Parathyroid adenoma (tissue), 2 donors: Measurements from ENCODE around the gene AREL1.

Experiments used
- H2AFZ ChIP-seq: fragments of 300-600 bp; sonication (generic); one replicate; pipeline ENCODE4 v1.7.0; 2017; ENCODE audit warnings: antibody characterized with exemption, mild to moderate bottlenecking
- H3K27ac ChIP-seq: fragments of 300-600 bp; sonication (generic); one replicate; pipeline ENCODE4 v1.7.0; 2017
- H3K27me3 ChIP-seq: fragments of 300-600 bp; sonication (generic); one replicate; pipeline ENCODE4 v1.7.0; 2017; ENCODE audit warnings: low read length; ENCODE audit not compliant: control insufficient read depth, insufficient read depth
- H3K36me3 ChIP-seq: fragments of 300-600 bp; sonication (generic); one replicate; pipeline ENCODE4 v1.7.0; 2017; ENCODE audit warnings: low read length; ENCODE audit not compliant: control insufficient read depth, insufficient read depth
- H3K4me1 ChIP-seq: fragments of 300-600 bp; sonication (generic); one replicate; pipeline ENCODE4 v1.7.0; 2017; ENCODE audit warnings: control low read depth
- H3K4me2 ChIP-seq: fragments of 300-600 bp; sonication (generic); one replicate; pipeline ENCODE4 v1.7.0; 2017; ENCODE audit warnings: low read length
- H3K4me3 ChIP-seq: fragments of 300-600 bp; sonication (generic); one replicate; pipeline ENCODE4 v1.7.0; 2017; ENCODE audit warnings: low read depth, low read length
- H3K79me2 ChIP-seq: fragments of 300-600 bp; sonication (generic); one replicate; pipeline ENCODE4 v1.7.0; 2017; ENCODE audit warnings: control low read depth
- H3K9ac ChIP-seq: fragments of 300-600 bp; sonication (generic); one replicate; pipeline ENCODE4 v1.7.0; 2017; ENCODE audit warnings: mild to moderate bottlenecking
- H3K9me3 ChIP-seq: fragments of 300-600 bp; sonication (generic); one replicate; pipeline ENCODE4 v1.7.0; 2017; ENCODE audit warnings: low read length; ENCODE audit not compliant: control insufficient read depth
- TF ChIP-seq, protein P1 (sequence below): fragments of 300-600 bp; sonication (generic); IDR thresholded peaks from one replicate; pipeline ENCODE4 v1.7.0; 2017; ENCODE audit warnings: antibody characterized with exemption, mild to moderate bottlenecking
- donor health status: primary hyperparathyroidism.

Gene AREL1

DNA sequence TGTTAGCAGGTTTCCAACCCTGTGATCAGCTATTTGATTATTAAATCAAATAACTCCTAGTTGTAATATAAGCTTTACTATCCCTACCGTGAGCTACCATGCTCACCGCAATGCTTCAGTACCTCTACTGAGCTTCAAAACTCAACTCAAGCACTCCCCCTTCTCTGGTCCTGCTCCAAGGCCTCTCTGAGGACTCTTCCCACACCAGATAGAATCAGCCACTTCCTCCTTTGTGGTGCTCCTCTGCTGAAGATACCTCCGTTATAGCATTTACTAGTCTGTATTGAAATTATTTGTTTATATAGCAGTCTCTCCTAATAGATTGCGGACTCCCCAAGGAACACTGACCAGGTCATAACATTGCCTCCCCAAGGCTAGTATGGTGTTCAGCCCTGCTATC, 17.5 kb downstream of the AREL1 start:
- Histone ChIP-seq H3K27ac (no peak overlapping the region), H3K4me1 (no peaks in the 10 kb centered on the region), H3K36me3 (no peaks in the 10 kb centered on the region), H3K79me2 (peaks cover 23% of the 10 kb centered on the region), H3K4me3 (no peak overlapping the region), H3K9me3 (no peaks in the 10 kb centered on the region), H2AFZ (no peak overlapping the region), H3K27me3 (no peaks in the 10 kb centered on the region), H3K4me2 (no peak overlapping the region), H3K9ac (no peak overlapping the region)
- TF ChIP-seq, protein P1, sequence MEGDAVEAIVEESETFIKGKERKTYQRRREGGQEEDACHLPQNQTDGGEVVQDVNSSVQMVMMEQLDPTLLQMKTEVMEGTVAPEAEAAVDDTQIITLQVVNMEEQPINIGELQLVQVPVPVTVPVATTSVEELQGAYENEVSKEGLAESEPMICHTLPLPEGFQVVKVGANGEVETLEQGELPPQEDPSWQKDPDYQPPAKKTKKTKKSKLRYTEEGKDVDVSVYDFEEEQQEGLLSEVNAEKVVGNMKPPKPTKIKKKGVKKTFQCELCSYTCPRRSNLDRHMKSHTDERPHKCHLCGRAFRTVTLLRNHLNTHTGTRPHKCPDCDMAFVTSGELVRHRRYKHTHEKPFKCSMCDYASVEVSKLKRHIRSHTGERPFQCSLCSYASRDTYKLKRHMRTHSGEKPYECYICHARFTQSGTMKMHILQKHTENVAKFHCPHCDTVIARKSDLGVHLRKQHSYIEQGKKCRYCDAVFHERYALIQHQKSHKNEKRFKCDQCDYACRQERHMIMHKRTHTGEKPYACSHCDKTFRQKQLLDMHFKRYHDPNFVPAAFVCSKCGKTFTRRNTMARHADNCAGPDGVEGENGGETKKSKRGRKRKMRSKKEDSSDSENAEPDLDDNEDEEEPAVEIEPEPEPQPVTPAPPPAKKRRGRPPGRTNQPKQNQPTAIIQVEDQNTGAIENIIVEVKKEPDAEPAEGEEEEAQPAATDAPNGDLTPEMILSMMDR, result no peak

- TF ChIP-seq, protein P1, result no peak
- no peak overlapping the region for H3K27ac ChIP-seq
- H3K4me3 ChIP-seq, result no peak overlapping the region
- no peak overlapping the region for H2AFZ ChIP-seq
- peaks cover 19% of the 10 kb centered on the region for H3K79me2 ChIP-seq
- H3K27me3 ChIP-seq, result no peaks in the 10 kb centered on the region
- H3K9me3 ChIP-seq, result no peaks in the 10 kb centered on the region
- H3K4me2 ChIP-seq, result no peak overlapping the region
- no peak overlapping the region for H3K9ac ChIP-seq
- H3K4me1 ChIP-seq, result no peaks in the 10 kb centered on the region
- no peaks in the 10 kb centered on the region for H3K36me3 ChIP-seq
These were observed 19.7 kb downstream of the AREL1 start for GRCh38 chr14:74693191-74693590.

- H3K36me3 ChIP-seq, result no peaks in the 10 kb centered on the region
- no peak overlapping the region for H3K9ac ChIP-seq
- TF ChIP-seq, protein P1, result no peak
- H3K9me3 ChIP-seq, result no peaks in the 10 kb centered on the region
- no peak overlapping the region for H3K4me3 ChIP-seq
- no peaks in the 10 kb centered on the region for H3K4me1 ChIP-seq
- H3K79me2 ChIP-seq, result peaks cover 9% of the 10 kb centered on the region
- H3K4me2 ChIP-seq, result no peak overlapping the region
- no peaks in the 10 kb centered on the region for H3K27me3 ChIP-seq
- no peak overlapping the region for H2AFZ ChIP-seq
- no peak overlapping the region for H3K27ac ChIP-seq
These were observed 21.4 kb downstream of the AREL1 start for GRCh38 chr14:74691456-74691855.

DNA sequence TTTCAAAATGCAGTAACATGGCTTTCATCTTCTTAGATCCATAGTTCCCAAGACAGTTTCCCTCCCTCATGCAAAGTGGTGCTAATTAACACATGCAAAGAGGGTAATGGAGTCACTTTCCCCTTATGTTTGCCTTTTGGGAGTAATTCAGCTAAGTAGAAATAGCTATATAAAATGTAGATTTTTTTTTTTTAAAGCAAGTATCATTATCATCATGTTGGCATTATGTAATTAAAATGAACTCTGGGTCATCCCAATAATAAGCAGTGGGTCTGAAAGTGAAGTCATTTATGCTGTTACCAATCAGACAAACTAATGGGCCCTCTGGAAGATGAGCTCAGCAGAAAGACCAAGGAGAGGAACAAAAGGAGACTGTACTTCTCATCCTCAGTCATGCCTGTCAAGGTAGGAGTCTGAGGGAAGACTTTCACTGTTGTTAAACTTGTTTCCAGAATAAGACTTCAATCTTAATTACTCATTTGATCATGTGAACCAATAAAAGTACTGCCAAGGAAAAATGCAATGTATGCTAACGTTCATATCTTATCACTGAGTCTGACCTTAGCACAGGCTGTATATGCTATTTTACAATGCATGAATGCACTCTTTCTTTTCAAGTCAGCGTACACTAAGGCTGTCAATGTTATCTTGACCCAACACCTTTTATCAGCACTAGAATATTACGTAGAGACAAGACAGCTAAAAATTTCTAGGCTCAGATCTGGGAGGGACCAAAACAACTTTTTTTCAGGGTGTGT, 26.8 kb downstream of the AREL1 start:
- no peaks in the 10 kb centered on the region for H3K4me1 ChIP-seq
- H3K9me3 ChIP-seq, result no peaks in the 10 kb centered on the region
- H3K79me2 ChIP-seq, result no peaks in the 10 kb centered on the region
- no peak overlapping the region for H3K9ac ChIP-seq
- no peak overlapping the region for H3K27ac ChIP-seq
- no peaks in the 10 kb centered on the region for H3K36me3 ChIP-seq
- H3K4me2 ChIP-seq, result no peak overlapping the region
- TF ChIP-seq, protein P1, result no peak
- H3K4me3 ChIP-seq, result no peak overlapping the region
- no peak overlapping the region for H2AFZ ChIP-seq
- H3K27me3 ChIP-seq, result no peaks in the 10 kb centered on the region

DNA sequence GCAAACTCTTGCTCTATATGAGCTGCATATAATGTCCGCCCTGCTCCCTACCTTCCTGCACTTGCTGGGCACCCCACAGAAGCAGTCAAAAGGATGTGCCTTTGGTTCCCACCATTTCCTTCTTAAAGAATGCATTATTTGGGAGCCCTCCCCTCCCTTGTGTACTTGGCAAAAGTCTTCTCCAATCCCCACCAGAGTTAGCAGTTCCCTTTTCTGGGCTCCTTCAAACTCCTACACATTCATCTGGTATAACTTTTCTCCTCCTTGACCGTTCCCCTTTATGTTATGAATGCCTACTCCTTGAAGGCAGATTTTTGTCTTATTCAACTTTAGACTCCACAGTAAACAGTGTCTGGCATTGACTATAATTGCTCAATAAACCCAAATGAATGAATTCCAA, 27.8 kb downstream of the AREL1 start:
- Histone ChIP-seq H3K9ac (no peak overlapping the region), H3K9me3 (no peaks in the 10 kb centered on the region), H3K79me2 (no peaks in the 10 kb centered on the region), H3K27me3 (no peaks in the 10 kb centered on the region), H3K4me2 (no peak overlapping the region), H2AFZ (no peak overlapping the region), H3K27ac (no peak overlapping the region), H3K4me3 (no peak overlapping the region), H3K36me3 (no peaks in the 10 kb centered on the region), H3K4me1 (no peaks in the 10 kb centered on the region)
- TF ChIP-seq, protein P1, result no peak
